ENCODE results near the gene PARD3B.

GRCh38 chr2:205596581-205596980 is 1051.3 kb downstream of the PARD3B start:
- TF ChIP-seq CTCF (conservative IDR thresholded peaks at IDR 0.05; ENCODE audit: low read depth, low read length) (no peak), EZH2 (IDR thresholded peaks at IDR 0.05; ENCODE audit: borderline replicate concordance, low read depth, low read length, poor library complexity, severe bottlenecking) (no peak)

All from A673 (cell line).